Measurements from ENCODE around the gene PHLDA3.
"Not testable (repeated sequence)": the region's sequence is repeated elsewhere in the genome, so short reads cannot be mapped to it uniquely, and the experiment has no call there.

PHLDA3 gene

DNA sequence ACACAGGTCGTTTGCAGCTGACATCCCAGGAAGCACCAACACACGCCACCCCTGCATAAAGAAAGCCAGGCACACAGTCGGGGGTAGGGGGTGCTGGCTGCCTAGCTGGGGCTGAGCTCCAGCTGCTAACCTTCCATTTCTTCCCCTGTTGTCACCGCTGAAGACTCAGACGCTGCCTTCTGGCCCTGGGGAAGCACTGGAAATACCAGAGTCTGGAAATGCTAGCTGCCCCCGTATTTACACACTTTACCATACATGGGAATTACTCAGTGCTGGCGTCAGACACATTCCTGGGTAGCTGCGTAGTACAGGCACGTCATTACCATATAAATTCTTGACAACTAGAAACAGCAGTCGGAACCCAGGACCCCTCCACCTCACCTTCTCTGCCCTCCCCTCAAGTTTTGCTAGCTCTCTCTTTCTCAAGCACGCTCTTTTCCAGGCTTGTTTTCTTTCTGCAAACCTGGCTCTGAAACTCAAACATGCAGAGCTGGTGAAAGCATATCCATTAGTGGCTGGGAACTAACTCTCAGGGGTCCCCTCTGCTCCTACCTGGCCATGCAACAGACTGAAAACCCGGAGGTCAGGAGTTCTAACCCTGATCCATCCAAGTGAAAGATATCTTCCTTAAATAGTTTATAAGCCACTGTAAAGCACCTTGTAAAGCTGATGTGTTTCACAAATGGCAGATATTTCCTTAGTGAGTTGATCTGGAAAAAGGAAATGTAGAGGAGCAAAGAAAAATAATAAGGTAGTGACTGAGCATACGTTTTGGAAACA lies 34.6 kb upstream of the PHLDA3 start:
- peak; percentile 65 for DNase-seq

DNA sequence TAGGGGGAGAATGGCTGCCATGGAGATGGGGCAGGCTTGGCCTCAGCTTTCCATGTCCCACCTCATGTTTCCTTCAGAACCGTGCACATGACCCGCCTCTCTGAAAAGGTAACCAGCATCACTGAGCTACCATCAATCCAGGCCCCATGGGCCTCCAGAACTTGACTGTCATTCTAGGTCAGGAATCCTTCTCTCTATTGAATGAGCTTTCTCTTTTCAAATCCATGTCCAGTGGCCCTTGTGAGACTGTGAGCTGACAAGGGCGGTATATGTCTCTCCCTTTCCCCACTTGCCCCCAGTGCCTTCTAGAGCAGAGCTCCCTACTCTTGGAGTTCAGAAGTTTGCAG lies 33.5 kb upstream of the PHLDA3 start:
- no peak for DNase-seq

DNA sequence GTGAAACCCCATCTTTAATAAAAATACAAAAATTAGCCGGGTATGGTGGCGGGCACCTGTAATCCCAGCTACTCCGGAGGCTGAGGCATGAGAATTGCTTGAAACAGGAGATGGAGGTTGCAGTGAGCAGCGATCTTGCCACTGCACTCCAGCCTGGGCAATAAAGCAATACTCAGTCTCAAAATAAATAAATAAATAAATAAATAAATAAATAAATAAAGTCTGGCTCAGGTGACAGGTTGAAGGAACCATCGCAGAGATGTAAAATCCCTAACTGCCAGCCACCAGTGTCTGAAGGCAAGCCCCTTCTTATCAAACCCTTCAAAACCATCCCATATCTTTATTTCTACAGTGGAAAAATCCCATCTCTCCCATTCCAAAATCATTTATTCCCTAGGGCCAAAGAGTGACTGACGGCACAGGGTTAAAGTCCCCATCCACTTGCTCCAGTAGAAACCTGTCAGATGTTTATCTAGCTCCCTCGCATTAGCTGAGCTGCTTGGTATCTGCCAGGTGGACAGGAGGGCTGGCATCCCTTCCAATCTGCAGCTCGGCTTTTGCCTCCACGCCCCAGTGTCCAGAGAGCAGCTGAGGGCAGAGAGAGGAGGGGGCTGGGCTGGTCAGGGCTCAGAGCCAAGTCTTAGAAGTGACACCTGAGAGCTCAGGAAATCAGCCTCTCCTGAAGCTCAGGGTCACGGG lies 33.0 kb upstream of the PHLDA3 start:
- DNase-seq = no peak

DNA sequence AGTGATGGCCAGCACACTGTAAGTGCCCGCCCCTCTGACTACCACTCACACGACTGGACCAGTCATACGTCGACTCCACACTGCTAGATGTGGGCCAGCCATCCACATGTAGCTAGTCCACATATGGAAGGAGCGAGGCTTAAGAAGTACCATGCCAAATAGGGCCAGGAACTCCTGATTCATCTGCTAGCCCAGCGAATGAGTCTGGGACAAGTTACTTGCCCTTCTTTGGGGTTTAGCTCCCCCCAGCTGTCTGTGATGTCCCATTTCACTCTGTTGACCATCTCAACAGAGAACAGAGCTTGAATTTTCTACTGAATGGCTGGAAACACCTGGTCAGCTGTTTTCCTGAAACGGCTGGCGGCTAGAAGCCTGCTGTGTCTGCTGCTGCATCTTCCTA lies 32.2 kb upstream of the PHLDA3 start:
- DNase-seq = no peak

DNA sequence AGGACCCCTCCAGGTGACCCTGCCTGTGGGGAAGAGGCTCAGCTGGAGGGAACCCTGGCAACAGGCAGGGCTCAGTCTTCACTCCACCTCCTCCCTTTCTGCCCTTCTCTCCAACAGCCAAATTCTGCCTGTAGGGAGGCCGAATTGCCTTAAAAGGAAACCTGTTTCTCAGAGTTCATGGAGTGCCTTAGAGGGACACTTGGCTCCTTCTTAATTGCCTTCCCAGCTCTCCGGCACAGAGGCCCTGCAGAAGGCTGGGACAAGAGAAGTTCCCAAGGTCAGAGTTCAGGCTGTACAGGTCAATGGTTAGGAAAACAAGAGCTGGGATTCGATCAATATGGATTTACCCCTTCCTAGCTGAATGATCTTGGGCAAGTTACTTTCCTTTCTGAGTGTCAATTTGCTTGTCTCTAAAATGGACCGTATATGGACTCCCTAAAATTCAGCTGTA lies 31.7 kb upstream of the PHLDA3 start:
- DNase-seq = no peak

DNA sequence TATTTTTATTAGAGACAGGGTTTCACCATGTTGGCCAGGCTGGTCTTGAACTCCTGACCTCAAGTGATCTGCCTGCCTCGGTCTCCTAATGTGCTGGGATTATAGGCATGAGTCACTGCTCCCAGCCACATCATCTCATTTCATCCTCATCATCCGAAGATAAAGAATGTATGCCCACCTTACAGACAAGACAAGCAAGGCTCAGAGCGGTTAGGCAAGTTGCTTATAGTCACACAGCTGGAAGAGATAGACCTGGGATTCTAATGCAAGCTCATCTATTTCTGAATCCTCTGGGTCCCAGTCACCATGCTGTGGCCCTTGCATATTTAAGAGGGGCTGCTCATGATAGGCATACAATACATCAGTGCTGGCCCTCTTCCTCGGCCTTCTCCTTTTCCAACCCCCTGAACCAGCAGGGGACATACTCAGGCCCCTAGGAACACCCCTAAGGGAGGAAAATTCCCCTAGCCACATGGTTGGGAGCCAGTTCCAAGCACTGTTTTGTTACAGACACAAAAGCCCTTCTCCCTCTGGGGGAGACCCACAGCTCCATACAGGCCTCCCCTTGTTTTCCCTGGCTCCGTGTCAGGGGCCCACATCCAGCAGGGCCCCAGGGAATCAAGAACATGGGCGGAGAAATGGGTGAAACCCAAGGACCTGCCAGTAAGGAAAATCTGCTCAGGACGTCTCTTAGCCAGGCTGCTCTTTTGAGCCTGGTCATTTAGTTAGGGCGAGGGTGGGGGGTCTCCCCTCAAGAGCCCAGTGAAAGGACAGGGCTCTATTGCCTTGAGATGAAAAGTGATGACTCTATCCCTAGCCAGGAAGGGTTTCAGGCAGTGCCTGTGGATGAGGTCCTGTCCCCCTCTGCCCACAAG lies 31.0 kb upstream of the PHLDA3 start:
- no peak for DNase-seq

DNA sequence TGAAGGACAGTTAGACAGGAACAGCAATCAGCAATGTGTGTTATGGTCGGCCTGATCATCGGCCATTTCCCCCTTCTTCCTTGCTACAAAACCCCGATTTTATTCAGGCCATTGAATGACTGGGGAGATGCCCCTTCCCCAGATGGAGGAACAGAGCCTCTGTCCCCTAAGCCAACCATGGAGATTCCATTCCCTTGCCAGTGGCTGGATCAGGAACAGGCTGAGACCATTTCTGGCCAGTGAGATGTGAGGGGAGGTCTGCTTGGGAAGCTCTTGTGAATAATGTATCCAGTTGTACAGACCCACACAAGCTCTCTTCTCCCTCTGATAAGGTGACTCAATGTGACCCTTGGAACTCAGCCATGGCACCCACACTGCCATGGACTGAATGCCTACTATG lies 30.2 kb upstream of the PHLDA3 start:
- no peak for DNase-seq

DNA sequence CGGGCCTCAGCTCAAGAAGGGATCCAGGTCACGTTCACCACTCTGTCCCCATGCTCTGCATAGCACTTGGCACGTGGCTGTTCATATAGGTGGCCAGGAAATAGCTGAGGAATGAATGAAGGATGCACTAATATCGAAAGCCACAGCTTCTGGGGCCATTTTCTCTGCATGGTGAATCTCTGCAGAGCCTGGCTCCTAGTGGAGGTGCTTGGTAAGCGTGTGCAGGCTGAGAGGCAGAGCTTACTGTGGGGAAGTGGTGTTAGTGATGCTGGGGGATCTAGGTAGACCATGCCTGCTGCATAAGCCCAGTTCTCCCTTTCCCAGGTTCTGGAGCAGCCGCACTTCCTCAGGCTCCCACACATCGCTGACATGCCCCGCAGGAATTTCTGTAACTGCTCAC lies 29.6 kb upstream of the PHLDA3 start:
- no peak for DNase-seq

DNA sequence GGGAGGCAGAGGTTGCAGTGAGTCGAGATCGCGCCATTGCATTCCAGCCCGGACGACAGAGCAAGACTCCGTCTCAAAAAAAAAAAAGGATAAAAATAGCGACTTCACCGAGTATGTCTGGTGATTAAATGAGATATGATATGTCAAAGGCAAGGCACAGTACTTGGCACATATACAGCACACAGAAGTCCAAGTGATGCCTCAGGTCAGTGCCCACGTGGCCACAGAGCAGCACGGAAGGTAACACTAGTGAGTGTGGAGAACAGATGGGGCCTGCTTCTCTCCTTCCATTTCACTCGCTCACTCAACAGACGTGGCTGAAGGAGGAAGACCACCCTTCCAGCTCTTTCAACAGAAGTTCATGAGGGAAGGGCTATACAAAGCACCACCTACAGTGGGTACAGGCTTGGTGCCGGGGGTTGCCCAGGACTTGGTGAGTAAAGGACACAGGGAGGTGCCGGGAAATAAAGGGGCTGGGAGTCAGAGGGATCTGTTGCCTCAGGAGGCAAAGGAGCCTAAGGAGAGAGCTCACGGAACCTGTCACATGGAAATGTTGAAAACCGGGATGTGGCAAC lies 29.0 kb upstream of the PHLDA3 start:
- DNase-seq = no peak

DNA sequence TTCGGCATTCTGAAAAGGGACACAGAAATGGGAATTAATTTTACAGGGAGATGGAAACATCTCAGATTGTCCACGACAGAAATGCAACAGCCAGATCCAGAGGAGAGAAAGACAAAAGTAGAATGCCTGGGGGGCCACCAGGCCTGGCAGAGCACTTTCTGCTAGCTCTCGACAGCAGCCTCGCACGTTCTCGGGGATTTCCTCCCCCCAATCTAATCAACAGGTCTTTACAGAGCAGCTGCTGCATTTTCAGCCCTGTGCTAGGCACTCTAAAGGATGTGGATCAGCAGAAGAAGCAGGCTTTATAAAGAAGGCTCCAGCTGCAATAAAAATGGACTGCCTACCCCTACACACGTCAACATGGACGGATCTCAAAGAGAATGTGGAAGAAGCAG lies 27.3 kb upstream of the PHLDA3 start:
- DNase-seq = no peak

DNA sequence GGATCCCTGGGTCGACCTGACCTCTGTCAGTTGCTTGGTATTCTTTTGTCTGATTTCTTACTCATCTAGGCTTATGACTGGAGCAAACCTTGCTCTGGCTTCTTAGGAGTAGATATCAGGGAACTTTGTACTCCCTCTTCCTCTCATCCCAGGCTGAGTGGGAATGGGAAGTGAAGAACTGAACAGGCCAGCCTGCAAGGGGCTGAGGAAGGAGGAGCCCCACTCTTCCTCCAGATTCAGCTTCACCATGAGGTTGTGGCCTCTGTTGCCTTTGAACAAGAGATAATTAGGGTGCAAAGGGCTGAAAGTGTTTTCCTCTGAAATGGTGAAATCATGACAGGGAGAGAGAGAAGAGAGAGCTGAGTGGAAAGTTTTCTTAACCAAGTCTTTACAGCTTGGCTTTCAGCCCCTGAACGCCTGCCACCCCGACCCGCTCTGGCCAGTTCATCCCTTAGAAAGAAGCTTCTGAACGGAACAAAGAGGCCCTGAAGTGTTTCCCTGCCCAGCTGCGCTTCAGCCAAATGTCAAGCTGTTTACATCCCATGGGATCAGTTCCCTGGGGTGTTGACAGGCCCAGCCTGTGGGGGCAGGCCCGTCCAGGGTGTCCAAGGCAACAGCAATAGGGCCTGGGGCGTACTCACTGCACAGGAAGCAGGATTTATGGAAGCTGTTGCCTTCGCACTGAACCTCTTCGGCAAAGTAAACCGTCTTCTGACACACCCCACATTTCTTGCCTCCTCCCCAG lies 26.7 kb upstream of the PHLDA3 start:
- DNase-seq = no peak

DNA sequence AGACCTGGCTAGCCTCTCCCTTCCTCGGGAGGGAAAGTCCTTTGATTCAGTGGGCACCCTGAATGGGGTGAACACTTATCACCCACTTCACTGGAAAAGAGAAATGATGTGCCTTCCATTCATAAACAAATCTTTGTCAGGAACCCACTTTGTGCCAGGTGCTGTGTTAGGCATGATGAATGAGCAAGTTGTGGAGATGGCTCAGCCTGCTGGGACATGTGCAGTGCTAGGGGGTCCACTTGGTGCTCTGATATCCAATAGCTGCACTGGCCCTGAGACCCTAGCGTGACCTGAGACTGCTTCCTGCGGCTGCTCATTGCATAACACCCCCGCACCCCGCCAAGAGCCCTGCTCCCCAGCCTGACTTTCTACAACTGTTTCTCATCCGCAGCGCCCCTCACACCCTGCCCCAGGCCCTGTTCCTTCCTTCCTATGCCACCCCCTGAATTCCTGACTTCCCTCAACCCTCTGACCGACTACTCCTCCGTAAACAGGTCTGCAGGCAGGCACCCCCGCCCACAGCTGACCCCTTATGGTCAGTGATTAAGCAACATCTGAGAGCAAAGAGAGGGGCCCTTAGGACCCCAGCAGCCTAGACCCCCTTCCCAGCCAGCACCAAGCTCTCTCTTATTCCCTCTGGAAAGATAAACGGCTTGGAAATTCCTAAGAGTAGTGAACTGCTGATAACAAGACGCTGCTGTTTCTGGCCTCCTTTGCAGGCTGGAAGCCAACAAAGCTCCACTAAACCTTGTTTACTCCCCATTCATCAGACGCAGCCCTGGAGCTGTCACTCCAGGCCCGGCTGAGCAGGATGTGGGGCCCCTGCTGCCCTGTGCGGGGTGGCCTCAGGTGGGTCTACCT lies 25.0 kb upstream of the PHLDA3 start:
- DNase-seq = no peak

DNA sequence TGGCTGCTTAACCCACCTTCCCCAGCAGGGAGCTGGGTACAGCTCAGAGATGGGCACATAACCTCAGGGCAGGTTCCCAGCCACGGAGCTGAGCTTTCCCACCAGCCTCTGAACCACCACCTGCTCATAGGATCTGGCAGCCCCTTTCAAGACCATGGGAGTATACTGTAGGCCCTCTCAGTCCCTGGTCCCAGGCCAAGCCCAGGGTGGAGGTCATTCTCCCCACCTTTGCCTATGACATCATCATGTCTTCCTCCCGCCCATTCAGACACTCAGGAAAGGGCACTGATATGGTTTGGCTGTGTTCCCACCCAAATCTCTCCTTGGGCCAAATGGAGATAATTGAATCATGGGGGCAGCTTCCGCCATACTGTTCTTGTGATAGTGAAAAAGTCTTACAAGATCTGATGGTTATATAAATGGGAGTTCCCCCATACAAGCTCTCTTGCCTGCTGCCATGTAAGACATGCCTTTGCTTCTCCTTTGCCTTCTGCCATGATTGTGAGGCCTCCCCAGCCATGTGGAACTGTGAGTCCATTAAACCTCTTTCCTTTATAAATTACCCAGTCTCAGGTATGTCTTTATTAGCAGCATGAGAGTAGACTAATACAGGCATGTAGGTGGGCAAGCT lies 24.2 kb upstream of the PHLDA3 start:
- not testable (repeated sequence) for DNase-seq

DNA sequence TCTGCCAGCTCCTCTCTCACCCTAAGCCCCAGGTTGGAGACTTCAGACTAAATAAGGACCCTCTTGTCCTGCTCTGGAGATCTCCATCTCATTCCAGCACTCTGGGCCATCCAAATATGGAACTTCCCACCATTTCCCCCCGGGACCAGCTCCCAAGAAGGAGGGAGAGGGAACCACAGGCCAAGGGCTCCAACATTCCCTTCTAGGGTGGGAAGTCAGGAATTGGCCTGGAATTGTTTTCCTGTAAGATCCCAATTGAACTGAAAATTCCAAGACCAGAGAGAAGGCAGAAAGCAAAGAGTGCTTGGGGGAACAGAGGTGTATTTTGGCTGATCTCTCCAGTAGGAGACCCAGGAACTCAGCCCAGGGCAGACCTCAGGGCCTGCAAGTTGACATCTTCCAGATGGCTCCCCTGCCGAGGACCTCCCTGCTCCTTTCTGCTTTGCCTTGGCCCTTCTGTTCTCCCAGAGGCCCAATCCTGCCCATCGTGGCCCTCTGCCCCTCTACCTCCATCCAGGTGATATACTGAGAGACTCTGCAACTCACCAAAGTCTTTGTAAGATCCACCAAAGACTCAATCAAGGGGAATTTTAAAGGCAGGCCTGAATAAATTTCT lies 23.0 kb upstream of the PHLDA3 start:
- DNase-seq = no peak

DNA sequence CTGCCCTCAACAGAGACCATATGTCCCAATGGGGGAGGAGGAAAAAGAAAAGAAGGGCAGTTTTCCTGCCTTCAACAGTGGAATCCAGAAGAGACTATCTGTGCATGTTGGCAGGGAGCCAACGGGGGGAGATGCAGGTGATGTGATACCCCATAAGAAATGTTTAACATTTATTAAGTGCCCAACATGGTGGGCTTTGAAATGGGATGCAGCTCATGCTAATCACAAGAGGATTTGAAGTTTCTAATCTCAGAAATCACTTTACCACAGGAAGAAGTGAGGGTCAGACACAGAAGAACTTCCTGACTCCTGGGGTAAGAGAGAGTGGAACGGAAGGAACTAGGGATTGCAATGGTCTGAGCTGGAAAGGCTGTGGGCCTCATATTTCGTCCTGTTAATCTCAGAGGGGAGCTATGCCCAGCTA lies 21.7 kb upstream of the PHLDA3 start:
- DNase-seq = no peak

DNA sequence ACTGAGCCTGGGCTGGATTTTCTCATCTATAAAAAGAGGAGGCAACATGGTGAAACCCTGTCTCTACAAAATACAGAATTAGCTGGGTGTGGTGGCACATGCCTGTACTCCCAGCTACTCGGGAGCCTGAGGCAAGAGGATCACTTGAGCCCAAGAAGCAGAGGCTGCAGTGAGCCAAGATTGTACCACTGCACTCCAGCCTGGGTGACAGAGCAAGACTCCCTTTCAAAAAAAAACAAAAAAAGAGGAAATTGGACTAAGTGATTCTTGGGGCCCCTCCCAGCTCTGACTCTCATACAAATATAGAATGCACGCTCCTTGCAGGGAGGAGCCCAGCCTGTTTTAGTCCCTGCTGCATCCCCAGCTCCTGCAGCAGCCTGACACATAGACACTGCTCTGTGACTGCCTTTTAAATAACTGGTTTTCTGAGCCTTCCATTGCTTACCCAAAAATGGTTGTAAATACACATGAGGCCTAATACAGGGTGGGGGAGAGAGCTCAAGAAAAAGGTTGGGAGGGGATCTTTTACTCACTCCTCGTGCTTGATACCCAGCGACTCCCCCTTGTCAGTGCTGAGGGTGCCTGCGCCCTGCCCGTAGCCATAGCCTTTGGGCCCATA lies 20.8 kb upstream of the PHLDA3 start:
- no peak for DNase-seq

DNA sequence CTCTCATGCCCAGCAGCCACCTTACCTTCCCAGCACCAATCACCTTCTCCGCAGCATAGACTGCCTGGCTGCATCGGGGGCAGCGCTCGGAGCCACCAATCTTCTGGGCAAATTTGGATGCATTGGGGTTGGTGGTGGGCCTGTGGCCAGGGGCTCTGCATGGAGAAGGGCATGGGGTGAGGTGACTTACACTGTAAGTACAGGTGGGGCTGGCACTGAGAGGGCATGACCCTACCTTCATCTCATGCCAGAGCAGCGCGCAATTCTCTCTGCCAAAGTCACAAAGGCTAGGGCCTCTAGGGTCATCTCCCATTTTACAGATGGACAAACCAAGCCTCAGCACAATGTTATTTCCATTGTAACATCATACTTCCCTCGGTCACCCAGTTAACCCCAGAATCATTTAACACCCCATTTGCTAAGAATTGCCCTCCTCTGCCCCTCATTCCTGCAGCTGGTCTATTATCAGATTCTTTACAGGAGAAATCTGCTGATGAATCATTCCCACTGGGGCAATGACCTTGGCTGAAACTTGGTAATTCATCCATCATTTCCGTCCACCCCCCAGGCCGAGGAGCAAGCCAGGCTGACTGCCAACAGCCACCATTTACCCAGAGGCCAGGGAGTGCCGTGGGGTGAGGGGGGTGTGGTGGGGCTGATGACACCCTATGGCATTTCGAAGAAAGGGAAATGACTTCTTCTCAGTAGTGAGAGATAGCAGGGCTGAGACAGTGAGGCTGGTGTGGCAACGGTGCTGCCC lies 20.0 kb upstream of the PHLDA3 start:
- DNase-seq = peak; percentile 92

DNA sequence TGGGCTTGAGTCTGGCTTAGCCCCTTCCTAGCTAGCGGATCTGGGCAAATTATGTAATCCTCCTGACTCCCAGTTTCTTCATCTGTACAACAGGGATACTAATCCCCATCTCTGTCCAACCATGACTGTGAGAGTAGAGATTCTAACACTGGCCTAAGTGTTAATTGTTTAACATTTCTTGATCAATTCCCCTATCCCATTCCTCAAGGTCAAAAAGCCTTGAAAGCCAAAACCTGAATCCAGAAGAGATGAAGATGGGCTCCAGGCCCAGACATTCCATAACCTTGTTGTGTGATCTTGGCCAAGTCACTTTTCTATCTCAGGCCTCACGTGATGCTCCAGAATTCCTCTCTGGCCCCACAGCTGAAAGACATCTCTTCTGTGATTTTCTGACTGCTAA lies 18.8 kb upstream of the PHLDA3 start:
- DNase-seq = no peak

DNA sequence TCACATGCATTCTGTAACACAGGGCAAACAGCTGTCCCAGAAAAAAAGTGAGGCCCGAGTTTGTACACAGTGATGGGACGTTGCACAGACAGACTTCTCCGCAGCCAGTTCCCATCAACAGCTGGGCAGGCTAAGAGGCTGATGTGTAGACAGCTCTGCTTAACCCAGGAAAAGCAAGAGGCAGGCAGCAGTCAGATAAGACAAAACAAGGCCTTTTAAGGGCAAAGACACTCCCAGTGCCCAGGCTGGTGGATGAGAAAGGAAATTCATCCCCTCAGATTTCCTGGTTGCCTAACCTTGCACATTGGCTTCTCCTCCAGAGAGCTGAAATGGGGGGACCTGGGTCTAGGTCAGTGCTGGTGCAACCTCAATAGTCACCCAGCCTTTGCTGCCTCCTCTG lies 17.2 kb upstream of the PHLDA3 start:
- no peak for DNase-seq

Data from T1000 (cell line).